GM13976 (cell line): ENCODE data around the gene IL17C.

ENCODE experiments used
- DNase-seq: peaks from one replicate; pipeline ENCODE4 v3.0.0; 2012; ENCODE audit warnings: low spot score
- in situ Hi-C: fragments of 300-500 bp; cut with MboI; formaldehyde crosslinking; loops from one replicate; pipeline ENCODE4 v1.12.0; 2022; ENCODE audit warnings: low sequenced_read_pairs, mixed read lengths, inconsistent platforms; ENCODE audit not compliant: unreplicated experiment
- TF ChIP-seq, protein P1 (sequence below): IDR thresholded peaks from 2 replicates; pipeline ENCODE4 v1.5.1; 2012; ENCODE audit warnings: borderline replicate concordance, mild to moderate bottlenecking; ENCODE audit not compliant: insufficient read depth; ENCODE audit errors: extremely low read depth, missing control alignments, control extremely low read depth

The IL17C gene

DNA sequence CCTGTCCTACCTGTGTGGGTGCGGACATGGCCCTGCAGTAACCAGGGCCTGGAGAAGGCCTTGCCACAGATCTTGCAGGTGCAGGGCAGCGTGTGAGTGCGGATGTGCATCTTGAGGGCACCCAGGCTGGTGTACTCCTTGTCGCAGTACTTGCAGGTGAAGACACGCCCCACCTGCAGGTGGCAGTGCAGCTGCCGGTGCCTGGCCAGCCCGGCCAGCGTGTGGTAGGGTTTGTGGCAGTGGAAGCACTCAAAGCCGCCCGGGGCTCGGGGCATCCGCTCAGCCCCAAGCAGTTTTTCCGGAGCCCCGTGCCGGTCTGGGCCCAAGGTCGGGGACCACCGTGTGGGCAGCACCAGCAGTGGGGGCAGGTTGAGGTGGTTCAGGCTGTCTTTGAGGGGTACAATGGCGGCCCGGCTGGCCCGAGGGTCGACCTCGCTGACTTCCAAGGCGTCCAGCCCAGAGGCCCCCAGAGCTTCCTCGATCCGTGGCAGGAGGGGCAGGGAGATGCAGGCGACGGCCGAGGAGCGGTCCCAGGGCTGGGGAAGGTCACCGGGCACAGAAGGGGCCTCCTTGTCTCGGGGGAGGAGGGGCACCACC lies 42.8 kb downstream of the IL17C start:
- in situ Hi-C loops, result no loop called here
- DNase-seq, result peak; percentile 77
- TF ChIP-seq, protein P1, sequence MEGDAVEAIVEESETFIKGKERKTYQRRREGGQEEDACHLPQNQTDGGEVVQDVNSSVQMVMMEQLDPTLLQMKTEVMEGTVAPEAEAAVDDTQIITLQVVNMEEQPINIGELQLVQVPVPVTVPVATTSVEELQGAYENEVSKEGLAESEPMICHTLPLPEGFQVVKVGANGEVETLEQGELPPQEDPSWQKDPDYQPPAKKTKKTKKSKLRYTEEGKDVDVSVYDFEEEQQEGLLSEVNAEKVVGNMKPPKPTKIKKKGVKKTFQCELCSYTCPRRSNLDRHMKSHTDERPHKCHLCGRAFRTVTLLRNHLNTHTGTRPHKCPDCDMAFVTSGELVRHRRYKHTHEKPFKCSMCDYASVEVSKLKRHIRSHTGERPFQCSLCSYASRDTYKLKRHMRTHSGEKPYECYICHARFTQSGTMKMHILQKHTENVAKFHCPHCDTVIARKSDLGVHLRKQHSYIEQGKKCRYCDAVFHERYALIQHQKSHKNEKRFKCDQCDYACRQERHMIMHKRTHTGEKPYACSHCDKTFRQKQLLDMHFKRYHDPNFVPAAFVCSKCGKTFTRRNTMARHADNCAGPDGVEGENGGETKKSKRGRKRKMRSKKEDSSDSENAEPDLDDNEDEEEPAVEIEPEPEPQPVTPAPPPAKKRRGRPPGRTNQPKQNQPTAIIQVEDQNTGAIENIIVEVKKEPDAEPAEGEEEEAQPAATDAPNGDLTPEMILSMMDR, result peak; percentile 60

- in situ Hi-C loops, result no loop called here
- TF ChIP-seq, protein P1, result no peak
- peak; percentile 93 for DNase-seq
Measured at GRCh38 chr16:88681709-88682451, 43.5 kb downstream of the IL17C start.

DNA sequence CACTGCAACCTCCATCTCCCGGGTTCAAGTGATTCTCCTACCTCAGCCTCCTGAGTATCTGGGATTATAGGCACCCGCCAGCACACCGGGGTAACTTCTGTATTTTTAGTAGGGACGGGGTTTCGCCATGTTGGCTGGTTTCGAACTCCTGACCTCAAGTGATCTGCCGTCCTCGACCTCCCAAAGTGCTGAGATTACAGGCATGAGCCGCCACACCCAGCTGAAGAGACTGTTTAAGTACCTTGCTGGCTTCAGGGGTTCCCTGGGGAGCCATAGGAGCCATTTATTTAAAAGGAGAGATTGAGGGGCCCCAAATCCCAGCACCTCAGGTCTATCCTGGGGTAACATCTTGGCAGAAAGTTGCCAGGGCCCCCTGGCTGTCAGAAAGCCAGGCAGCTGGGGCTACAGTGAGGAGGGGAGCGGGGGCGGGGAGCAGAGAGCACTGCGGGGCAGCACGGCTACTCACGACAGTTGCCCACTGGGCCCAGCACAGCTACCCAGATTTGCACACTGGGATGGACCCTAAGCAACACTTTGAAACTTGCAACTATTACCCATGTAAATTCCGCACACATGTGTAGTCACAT lies 46.3 kb downstream of the IL17C start:
- TF ChIP-seq, protein P1, result no peak
- no peak for DNase-seq
- in situ Hi-C loops, result no loop called here

DNA sequence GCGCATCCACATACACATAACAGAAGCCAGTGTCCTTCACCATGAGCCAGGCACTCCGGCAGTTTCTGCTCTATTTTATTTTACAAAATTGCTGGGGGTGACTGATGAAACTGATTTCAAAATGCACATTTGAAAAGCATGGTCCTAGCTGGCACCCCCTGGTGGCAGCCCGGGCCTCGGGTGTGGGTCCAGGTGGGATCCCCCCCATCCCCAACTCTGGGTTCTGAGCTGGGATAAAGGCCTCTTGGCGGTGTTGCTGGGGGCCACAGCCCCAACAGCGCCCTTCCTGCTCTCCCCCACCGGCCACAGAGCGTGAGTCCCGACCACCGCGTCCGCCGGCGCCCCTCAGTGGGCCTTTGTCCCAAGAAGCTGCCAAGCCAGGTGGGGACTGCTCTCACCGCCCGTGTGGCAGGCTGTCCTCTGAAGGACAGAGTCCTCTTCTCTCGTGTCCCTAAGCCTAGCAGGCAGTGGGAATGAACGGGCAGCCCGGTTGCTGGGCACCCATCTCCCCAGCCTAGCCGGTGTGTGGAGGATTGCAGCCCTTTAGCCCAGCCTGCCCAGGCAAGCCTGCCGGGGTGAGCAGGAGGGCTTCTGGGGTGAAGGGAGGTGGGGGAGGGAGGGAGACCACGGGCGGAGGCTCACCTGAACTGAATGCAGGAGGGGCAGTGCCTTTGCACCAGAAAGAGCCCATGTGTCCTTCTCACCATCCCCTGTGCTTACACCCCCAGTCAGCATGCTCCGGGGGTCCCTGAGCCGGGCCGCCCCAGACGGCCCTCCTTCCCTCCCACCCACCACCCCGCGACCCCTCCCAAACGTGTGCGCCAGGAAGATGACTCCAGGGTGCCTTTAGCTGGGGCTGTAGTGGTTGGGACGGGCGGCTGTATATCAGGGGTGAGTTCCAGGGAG lies 47.0 kb downstream of the IL17C start:
- no peak for DNase-seq
- TF ChIP-seq, protein P1, result peak; percentile 24
- in situ Hi-C loops, result no loop called here

- DNase-seq, result peak; percentile 63
- in situ Hi-C loops, result no loop called here
Measured at GRCh38 chr16:88686062-88686438, 47.7 kb downstream of the IL17C start.

More at GRCh38 chr16:88686062-88686438, 47.7 kb downstream of the IL17C start:
- TF ChIP-seq, protein P1, result no peak
